Measurements from ENCODE around the gene EN1. TPM values are rescaled to one million over a fixed set of nuclear protein-coding genes. Genes with fewer than 3 reads are reported as not detected.

The EN1 gene
- total RNA-seq, 4 donors from 2014 or later, result not detected

DNA sequence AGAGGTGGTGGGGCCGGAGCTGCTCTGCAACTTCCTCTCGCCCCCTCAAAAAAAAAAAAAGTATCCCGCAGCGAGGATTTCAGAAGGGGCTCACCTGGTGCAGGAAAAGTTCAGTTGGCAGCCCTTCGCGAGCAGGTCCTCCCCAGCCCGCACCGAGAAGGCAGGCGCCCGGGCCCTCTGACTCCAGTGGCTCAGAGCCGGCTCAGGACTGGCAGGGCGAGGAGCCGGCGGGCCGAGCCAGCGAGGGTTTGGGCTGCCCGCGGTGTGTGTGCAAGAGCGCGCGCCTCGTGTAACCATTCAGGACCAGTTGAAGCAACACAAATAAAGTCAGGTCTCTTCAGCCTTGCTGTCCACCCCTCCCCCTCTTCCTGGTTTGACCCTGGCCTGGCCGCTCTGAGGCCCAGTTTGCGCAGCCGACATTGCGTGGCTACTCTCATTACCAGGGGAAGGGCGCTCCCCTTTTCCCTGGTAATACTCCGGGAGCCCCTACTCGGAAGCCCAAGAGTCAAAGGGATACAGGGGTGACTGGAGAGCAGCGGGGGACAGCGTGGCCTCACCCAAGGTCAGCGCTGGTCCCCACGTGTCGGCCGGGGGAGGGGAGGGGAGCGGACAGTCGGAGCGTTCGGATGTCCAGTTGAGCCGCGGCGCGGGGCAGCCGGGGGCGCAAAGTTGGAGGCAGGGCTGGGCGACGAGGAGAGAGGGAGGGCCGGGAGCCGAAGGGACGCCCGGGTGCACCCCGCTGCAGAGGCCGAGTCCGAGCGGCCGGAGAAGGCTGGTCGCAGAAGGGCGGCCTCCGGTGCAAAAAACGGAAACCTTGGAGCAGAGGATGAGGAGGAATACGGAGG is 12.3 kb downstream of the EN1 start:
- no peak overlapping the region for H3K27ac ChIP-seq
- 3 to 12% methylated on average over 20 to 25 of the region's 61 CpGs for WGBS, 2 donors
- TF ChIP-seq, protein P1, sequence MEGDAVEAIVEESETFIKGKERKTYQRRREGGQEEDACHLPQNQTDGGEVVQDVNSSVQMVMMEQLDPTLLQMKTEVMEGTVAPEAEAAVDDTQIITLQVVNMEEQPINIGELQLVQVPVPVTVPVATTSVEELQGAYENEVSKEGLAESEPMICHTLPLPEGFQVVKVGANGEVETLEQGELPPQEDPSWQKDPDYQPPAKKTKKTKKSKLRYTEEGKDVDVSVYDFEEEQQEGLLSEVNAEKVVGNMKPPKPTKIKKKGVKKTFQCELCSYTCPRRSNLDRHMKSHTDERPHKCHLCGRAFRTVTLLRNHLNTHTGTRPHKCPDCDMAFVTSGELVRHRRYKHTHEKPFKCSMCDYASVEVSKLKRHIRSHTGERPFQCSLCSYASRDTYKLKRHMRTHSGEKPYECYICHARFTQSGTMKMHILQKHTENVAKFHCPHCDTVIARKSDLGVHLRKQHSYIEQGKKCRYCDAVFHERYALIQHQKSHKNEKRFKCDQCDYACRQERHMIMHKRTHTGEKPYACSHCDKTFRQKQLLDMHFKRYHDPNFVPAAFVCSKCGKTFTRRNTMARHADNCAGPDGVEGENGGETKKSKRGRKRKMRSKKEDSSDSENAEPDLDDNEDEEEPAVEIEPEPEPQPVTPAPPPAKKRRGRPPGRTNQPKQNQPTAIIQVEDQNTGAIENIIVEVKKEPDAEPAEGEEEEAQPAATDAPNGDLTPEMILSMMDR (IDR thresholded peaks at IDR 0.05), result no peak
- no peak for TF ChIP-seq POLR2A (IDR thresholded peaks at IDR 0.05)

DNA sequence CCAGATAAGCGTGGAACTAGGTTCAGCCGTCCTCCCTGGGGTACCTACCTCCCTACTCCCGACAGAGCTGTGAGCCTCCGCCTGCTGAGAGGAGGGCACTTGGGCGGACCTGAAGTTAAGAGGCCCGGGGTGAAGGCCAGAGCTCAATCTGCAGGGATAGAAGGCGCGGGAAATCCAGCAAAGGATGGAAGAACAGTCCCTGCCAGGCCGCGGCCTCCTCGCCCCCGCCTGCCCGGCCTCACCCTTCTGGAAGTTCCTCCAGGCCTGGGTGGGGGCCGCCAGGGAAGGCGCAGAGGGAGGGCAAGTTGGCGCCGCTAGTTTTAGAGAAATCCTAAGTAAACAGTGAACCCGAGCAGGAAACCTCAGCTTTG is 13.0 kb downstream of the EN1 start:
- H3K27ac ChIP-seq, result no peak overlapping the region
- 0 to 10% methylated on average over 2 to 8 of the region's 18 CpGs for WGBS, 2 donors
- H3K4me1 ChIP-seq, result peaks cover 14 to 23% (median 15%) of the 10 kb centered on the region in 3 donors
- no peak overlapping the region for H3K4me3 ChIP-seq
- TF ChIP-seq POLR2A (IDR thresholded peaks at IDR 0.05), result no peak
- TF ChIP-seq, protein P1 (IDR thresholded peaks at IDR 0.05), result no peak
- no peaks in the 10 kb centered on the region for H3K36me3 ChIP-seq
- intact Hi-C loops (cut with DNase I), result no loop called here
- H3K9me3 ChIP-seq, result no peaks in the 10 kb centered on the region
- no peak for DNase-seq
- peaks cover 12 to 100% (median 45%) of the 10 kb centered on the region in 4 donors for H3K27me3 ChIP-seq

More for the DNA sequence above, 12.3 kb downstream of the EN1 start:
- H3K4me3 ChIP-seq, result peak overlapping the region; percentile 10 to 61 (median 35)
- H3K27me3 ChIP-seq, result peaks cover 12 to 100% (median 45%) of the 10 kb centered on the region in 4 donors
- no peaks in the 10 kb centered on the region for H3K36me3 ChIP-seq
- peaks cover 14 to 23% (median 15%) of the 10 kb centered on the region in 3 donors for H3K4me1 ChIP-seq
- DNase-seq, result no peak
- H3K9me3 ChIP-seq, result no peaks in the 10 kb centered on the region
- intact Hi-C loops (cut with DNase I), result no loop called here

DNA sequence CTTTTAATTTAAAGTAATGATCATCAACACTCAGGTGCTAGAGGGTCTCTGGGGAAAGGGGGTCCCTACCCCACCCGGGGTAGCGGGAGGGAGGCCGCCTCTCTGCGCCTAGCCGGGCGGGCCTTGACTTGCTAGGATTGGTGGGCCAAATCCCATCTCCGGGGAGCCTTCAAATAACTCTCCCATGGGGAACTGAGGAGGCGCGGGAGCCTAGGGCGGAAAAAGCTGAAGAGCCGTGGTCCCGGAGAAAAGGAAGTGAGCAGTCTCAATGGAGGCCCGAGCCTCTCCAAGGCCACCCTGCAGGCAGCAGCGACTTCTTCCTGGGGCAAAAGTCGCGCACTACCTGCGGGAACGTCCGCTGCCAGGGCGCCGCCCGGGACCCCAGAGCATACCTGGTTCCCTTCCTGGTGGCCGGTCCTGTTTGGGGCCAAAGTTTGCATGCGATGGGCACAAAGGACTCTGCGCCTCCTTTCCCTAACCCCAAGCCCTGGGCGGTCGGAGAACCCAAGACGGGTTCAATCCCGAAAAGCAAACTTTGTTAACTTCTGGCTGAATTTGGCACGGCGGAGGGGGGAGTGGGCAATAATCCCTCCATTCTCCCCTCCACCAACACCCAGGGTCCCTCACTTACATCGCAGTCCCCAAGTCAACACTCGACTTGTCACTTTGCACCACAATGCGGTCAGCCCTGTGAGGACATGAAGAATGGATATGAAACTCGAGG is 13.6 kb downstream of the EN1 start:
- Histone ChIP-seq H3K27me3 (peaks cover 12 to 100% (median 45%) of the 10 kb centered on the region in 4 donors), H3K36me3 (no peaks in the 10 kb centered on the region), H3K27ac (no peak overlapping the region), H3K9me3 (no peaks in the 10 kb centered on the region), H3K4me3 (no peak overlapping the region), H3K4me1 (peaks cover 14 to 23% (median 15%) of the 10 kb centered on the region in 3 donors)
- WGBS, 2 donors, result 9 to 14% methylated on average over 9 to 22 of the region's 35 CpGs
- intact Hi-C loops (cut with DNase I), result no loop called here
- TF ChIP-seq, protein P1 (IDR thresholded peaks at IDR 0.05), result no peak
- TF ChIP-seq POLR2A (IDR thresholded peaks at IDR 0.05), result no peak
- no peak for DNase-seq

DNA sequence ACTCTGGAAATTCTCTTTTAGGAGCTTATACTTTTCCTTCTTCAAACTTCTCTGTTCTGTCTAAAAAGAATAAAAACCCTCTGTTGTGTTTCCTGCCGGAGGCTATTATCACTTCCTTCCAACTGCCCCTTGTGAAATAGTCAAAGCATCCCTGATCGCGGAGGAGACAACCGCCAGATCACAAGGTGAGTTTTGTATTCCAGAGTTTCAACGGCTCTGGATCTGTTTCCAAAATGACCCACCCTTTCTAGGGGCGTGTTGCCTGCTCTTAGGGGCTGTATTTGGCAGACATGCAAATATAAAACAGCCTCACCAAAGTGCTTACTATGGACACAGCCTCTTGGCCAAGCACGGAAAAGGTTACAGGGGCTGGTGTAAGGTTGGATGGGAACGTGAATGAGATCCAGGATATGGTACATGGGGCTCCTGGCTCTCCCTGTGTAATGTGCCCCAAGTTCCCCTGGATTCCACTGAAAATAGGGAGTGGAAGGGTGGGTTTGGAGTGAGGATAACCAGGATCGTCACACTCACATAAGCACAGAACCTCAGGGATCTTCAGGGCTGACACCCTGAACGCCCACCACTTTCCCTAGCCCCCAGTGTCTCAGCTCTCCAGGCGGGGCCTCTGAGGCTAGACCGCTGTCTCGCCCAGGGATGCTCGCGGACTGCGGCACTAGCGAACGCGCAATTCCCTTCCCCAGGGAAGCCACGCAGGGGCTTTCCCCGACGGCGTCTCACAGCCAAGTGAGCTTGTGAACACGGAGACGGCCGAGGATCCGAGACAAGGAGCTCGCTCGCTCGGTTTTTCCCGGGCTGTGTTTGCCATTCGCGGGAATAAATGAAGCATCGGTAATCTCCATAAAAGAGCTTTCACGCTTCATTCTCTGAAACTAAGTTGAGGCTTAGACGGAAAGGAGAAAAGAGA is 14.4 kb downstream of the EN1 start:
- no peak for DNase-seq
- H3K4me3 ChIP-seq, result no peak overlapping the region
- intact Hi-C loops (cut with DNase I), result no loop called here
- H3K27ac ChIP-seq, result no peak overlapping the region
- H3K27me3 ChIP-seq, result peaks cover 12 to 100% (median 44%) of the 10 kb centered on the region in 4 donors
- H3K9me3 ChIP-seq, result no peaks in the 10 kb centered on the region
- H3K36me3 ChIP-seq, result no peaks in the 10 kb centered on the region
- 9 to 11% methylated on average over 24 to 26 of the region's 36 CpGs for WGBS, 2 donors
- no peak for TF ChIP-seq POLR2A (IDR thresholded peaks at IDR 0.05)
- TF ChIP-seq, protein P1 (IDR thresholded peaks at IDR 0.05), result no peak
- H3K4me1 ChIP-seq, result peaks cover 14 to 23% (median 15%) of the 10 kb centered on the region in 3 donors

All from esophagus squamous epithelium (tissue), 5 donors.